ENCODE measurements around the gene TMPRSS4. TPM values are rescaled to one million over a fixed set of nuclear protein-coding genes. Genes with fewer than 3 reads are reported as not detected.

Gene TMPRSS4
- total and polyA plus RNA-seq, 5 donors: not detected

DNA sequence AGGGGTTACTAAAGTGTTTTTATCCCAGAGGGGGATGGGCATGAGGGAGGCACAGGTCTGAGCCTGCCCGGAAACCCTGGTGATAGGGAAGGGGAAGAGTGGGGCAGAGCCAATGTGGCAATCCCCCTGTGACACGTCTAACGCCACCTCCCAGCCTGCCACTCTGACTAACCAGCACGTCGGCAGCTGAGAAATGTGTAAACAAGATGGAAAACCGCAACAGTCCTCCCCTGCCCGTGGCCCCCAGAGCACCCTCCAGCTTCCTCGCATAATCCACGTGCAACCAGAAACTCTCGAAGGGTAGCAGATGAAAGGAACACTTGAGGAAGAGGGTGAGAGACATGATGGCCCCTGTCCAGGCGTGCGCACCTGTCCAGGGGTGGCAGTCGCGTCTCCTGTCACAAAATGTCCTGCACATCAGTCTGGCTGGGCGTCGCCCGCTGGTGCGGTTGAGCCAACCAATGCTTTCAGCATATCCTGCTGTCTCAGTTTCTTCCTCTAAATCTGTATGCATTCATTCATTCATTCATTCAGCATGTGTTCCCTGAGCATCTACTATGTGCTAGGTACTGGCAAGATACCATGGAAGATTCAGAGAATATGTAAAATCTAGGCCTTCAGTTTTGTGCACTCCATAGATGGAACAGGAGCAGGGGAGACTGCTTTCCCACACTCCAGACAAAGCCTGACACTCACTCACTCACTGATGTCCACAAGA, 4.5 kb downstream of the TMPRSS4 start:
- no peaks in the 10 kb centered on the region for H3K27me3 ChIP-seq (ENCODE audit: control insufficient read depth, insufficient read depth)
- H3K4me3 ChIP-seq (ENCODE audit: low read length): no peak overlapping the region
- intact Hi-C loops (cut with DNase I): no loop called here
- no peak for ATAC-seq
- WGBS: 82% methylated on average over 18 of the region's 18 CpGs
- no peak overlapping the region for H3K27ac ChIP-seq (ENCODE audit: low read length)
- no peak for DNase-seq
- no peaks in the 10 kb centered on the region for H3K4me1 ChIP-seq (ENCODE audit: control insufficient read depth, insufficient read depth, low read length)
- H3K9me3 ChIP-seq (ENCODE audit: control insufficient read depth, low read length): no peaks in the 10 kb centered on the region

- H3K4me1 ChIP-seq (ENCODE audit: control insufficient read depth, insufficient read depth, low read length): no peaks in the 10 kb centered on the region
- H3K27me3 ChIP-seq (ENCODE audit: control insufficient read depth, insufficient read depth): no peaks in the 10 kb centered on the region
- WGBS: 55% methylated on average over 21 of the region's 21 CpGs
- intact Hi-C loops (cut with DNase I): no loop called here
- ATAC-seq (peak in 1 of 2 donors; percentile 13), DNase-seq (no peak)
- no peaks in the 10 kb centered on the region for H3K9me3 ChIP-seq (ENCODE audit: control insufficient read depth, low read length)
- no peak overlapping the region for H3K4me3 ChIP-seq (ENCODE audit: low read length)
- H3K27ac ChIP-seq (ENCODE audit: low read length): no peak overlapping the region
These were observed 6.1 kb downstream of the TMPRSS4 start for GRCh38 chr11:118082880-118083552.

GRCh38 chr11:118084247-118084646, 7.4 kb downstream of the TMPRSS4 start:
- H3K27me3 ChIP-seq (ENCODE audit: control insufficient read depth, insufficient read depth): no peaks in the 10 kb centered on the region
- intact Hi-C loops (cut with DNase I): no loop called here
- H3K27ac ChIP-seq (ENCODE audit: low read length): peak overlapping the region; percentile 65
- WGBS: 13% methylated on average over 4 of the region's 4 CpGs
- no peaks in the 10 kb centered on the region for H3K9me3 ChIP-seq (ENCODE audit: control insufficient read depth, low read length)
- no peak overlapping the region for H3K4me3 ChIP-seq (ENCODE audit: low read length)
- H3K4me1 ChIP-seq (ENCODE audit: control insufficient read depth, insufficient read depth, low read length): no peaks in the 10 kb centered on the region
- ATAC-seq (peak; percentile 73 to 76), DNase-seq (no peak)

DNA sequence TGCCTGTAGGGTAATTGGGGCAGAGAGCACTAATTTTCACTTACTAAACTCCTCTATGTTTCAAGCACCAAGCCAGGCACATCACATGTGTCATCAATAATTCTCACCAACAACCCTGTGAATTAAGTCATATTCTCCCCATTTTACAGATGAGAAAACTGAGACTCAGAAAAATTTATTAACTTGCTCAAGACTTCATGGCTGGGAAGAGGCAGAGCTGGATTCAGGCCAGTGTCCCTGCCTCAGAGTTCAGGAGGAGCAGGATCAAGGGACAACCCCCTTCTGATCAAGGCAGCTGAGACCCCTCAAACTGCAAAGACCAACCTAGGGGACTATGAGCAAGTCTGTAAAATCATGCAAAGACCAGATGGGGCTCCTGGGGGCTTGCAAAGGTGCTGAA, 7.8 kb downstream of the TMPRSS4 start:
- ATAC-seq: no peak
- Histone ChIP-seq H3K27ac (ENCODE audit: low read length) (peak overlapping the region; percentile 15), H3K4me3 (ENCODE audit: low read length) (no peak overlapping the region), H3K27me3 (ENCODE audit: control insufficient read depth, insufficient read depth) (no peaks in the 10 kb centered on the region), H3K9me3 (ENCODE audit: control insufficient read depth, low read length) (no peaks in the 10 kb centered on the region), H3K4me1 (ENCODE audit: control insufficient read depth, insufficient read depth, low read length) (no peaks in the 10 kb centered on the region)
- intact Hi-C loops (cut with DNase I): no loop called here
- no peak for DNase-seq

DNA sequence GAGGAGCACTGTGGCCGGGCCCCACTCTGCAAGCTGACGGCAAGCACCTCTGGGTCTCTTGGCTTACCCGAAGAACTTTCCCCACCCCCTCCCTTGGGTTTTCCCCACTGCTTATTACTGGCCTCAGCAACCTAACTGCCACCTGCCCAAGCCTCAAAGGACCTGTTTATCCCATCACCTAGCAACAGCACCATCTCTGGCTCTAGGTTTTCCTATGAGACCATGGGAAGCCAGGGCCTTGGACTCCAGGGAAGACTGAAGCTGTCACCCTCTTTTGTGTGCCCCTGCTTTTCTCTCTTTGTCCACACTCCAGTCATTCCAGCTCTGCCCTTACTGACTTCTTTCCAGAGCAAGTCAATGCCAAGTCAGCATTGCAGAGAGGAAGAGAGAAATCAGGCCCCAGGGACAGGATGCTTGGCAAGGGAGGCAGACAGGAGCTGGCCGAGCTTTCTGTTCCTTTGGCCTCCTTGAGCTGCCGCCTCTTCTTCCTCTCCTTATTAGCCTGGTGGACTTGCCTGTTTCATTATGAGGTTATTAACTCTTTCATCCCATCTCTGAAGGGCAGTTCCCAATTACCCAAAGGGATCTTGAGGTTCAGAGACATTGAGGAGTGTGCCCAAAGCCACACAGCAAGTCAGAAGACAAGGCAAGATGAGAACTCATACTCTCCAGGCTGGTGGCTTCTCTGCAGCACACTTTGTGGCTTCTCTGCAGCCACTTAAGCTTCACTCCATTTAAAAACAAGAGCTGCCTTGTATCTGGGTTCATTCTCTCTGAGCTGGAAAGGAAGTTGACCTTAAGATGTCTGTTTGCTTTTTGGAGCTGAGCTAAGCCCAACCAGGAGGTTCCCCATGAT, 10.3 kb downstream of the TMPRSS4 start, which contains the start of gene SMIM35:
Gene SMIM35 (minus strand): TSS at position 51 of the 856 bp plus-strand sequence. CDS start 206 bp downstream, outside the sequence.
- Histone ChIP-seq H3K4me1 (ENCODE audit: control insufficient read depth, insufficient read depth, low read length) (no peaks in the 10 kb centered on the region), H3K4me3 (ENCODE audit: low read length) (no peak within 1 kb of the TSS), H3K9me3 (ENCODE audit: control insufficient read depth, low read length) (no peaks in the 10 kb centered on the region), H3K27me3 (ENCODE audit: control insufficient read depth, insufficient read depth) (no peaks in the 10 kb centered on the region), H3K27ac (ENCODE audit: low read length) (no peak within 1 kb of the TSS)
- 67% methylated on average over 5 of the region's 5 CpGs for WGBS
- ATAC-seq (no peak), DNase-seq (peak in 1 of 3 donors; percentile 27)
- intact Hi-C loops (cut with DNase I): no loop called here

DNA sequence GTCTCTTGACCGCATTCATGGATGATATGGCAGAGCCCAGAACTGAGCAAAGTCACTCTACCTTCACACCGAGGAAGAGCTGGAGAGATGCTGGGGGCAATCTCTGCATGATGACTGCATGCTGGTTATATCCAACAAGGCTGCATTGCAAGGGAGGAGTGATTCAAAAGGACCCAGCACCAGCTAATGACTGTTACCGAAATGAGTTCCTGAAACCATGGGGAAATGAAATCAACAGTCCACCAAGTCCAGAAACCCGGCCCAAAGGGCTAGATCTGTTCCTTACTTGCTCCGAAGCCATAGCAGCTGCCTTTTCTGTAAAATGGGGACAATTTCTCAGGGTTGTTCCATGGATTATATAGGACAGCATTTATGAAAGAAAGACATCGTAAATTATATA, 11.1 kb downstream of the TMPRSS4 start:
- WGBS: 91% methylated on average over 6 of the region's 6 CpGs
- no peaks in the 10 kb centered on the region for H3K9me3 ChIP-seq (ENCODE audit: control insufficient read depth, low read length)
- H3K27ac ChIP-seq (ENCODE audit: low read length): no peak overlapping the region
- H3K4me3 ChIP-seq (ENCODE audit: low read length): no peak overlapping the region
- ATAC-seq (no peak), DNase-seq (no peak)
- intact Hi-C loops (cut with DNase I): no loop called here
- H3K4me1 ChIP-seq (ENCODE audit: control insufficient read depth, insufficient read depth, low read length): no peaks in the 10 kb centered on the region
- no peaks in the 10 kb centered on the region for H3K27me3 ChIP-seq (ENCODE audit: control insufficient read depth, insufficient read depth)

DNA sequence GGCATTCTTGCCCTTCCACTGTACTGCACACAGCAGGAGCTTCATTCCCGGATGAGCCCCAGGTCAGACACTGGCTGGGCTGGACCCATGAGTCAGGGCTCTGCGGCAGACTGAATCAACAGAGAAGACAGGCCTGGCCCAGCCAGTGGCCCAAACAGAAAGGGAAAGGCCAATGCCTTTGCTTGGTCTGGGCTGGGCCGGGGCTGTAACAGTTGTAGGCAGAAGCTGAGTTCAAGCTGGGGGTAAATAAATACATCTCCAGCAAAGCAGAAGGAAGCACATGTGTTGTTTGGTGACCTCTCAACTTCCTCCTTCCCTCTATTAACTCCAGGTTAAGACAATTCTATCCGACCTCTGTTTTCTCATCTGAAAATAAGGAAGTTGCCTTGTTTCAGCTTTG, 11.7 kb downstream of the TMPRSS4 start:
- Histone ChIP-seq H3K9me3 (ENCODE audit: control insufficient read depth, low read length) (no peaks in the 10 kb centered on the region), H3K4me1 (ENCODE audit: control insufficient read depth, insufficient read depth, low read length) (no peaks in the 10 kb centered on the region), H3K27ac (ENCODE audit: low read length) (no peak overlapping the region), H3K27me3 (ENCODE audit: control insufficient read depth, insufficient read depth) (no peaks in the 10 kb centered on the region), H3K4me3 (ENCODE audit: low read length) (no peak overlapping the region)
- WGBS: 60% methylated on average over 4 of the region's 4 CpGs
- ATAC-seq (peak; percentile 57 to 62), DNase-seq (peak in 2 of 3 donors; percentile 37 to 70)
- intact Hi-C loops (cut with DNase I): no loop called here

DNA sequence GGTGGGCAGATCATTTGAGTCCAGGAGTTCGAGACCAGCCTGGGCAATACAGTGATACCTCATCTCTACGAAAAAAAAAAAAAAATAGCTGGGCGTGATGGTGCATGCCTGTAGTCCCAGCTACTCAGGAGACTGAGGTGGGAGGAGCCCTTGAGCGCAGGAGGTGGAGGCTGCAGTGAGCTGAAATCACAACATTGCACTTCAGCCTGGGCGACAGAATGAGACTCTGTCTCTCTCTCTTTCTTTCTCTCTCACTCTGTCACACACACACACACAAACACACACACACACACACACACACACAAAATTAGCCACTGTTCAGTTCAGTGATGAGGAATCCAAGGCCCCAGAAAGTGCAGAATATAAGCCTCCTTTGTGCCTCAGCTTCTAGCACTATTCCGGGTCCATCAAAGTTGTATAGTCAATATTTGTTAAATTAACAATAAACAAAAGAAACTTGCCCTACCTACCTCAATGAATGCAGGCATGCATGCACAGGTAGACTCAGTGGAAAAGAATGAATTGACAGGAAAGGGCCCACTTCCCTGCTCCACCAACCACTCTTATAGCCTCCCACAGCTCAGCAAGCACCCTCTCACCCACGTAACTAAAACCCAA, 13.8 kb downstream of the TMPRSS4 start:
- no peaks in the 10 kb centered on the region for H3K4me1 ChIP-seq (ENCODE audit: control insufficient read depth, insufficient read depth, low read length)
- 80% methylated on average over 7 of the region's 7 CpGs for WGBS
- no peak for ATAC-seq
- intact Hi-C loops (cut with DNase I): no loop called here
- H3K27me3 ChIP-seq (ENCODE audit: control insufficient read depth, insufficient read depth): no peaks in the 10 kb centered on the region
- H3K27ac ChIP-seq (ENCODE audit: low read length): no peak overlapping the region
- no peak for DNase-seq
- no peaks in the 10 kb centered on the region for H3K9me3 ChIP-seq (ENCODE audit: control insufficient read depth, low read length)
- no peak overlapping the region for H3K4me3 ChIP-seq (ENCODE audit: low read length)

GRCh38 chr11:118091690-118092089, 14.8 kb downstream of the TMPRSS4 start:
- DNase-seq: no peak
- no peak for ATAC-seq
- Histone ChIP-seq H3K4me1 (ENCODE audit: control insufficient read depth, insufficient read depth, low read length) (no peaks in the 10 kb centered on the region), H3K27me3 (ENCODE audit: control insufficient read depth, insufficient read depth) (no peaks in the 10 kb centered on the region), H3K27ac (ENCODE audit: low read length) (no peak overlapping the region), H3K4me3 (ENCODE audit: low read length) (no peak overlapping the region), H3K9me3 (ENCODE audit: control insufficient read depth, low read length) (no peaks in the 10 kb centered on the region)
- 82% methylated on average over 6 of the region's 6 CpGs for WGBS
- intact Hi-C loops (cut with DNase I): no loop called here

- WGBS: 68% methylated on average over 8 of the region's 8 CpGs
- Histone ChIP-seq H3K27me3 (ENCODE audit: control insufficient read depth, insufficient read depth) (no peaks in the 10 kb centered on the region), H3K27ac (ENCODE audit: low read length) (no peak overlapping the region), H3K4me1 (ENCODE audit: control insufficient read depth, insufficient read depth, low read length) (no peaks in the 10 kb centered on the region), H3K9me3 (ENCODE audit: control insufficient read depth, low read length) (no peaks in the 10 kb centered on the region), H3K4me3 (ENCODE audit: low read length) (no peak overlapping the region)
- intact Hi-C loops (cut with DNase I): no loop called here
- ATAC-seq (no peak), DNase-seq (no peak)
These were observed 16.2 kb downstream of the TMPRSS4 start for GRCh38 chr11:118092907-118093571.

Data from right cardiac atrium (tissue), 5 donors.